B cell (primary cell): ENCODE measurements around the gene LUC7L. TPM values are rescaled to one million over a fixed set of nuclear protein-coding genes. Genes with fewer than 3 reads are reported as not detected.

Experiments
- ATAC-seq: fragments of 200-7000 bp; cut with Tn5 transposase; one replicate; pipeline ENCODE4 v1.10.0; 2021; ENCODE audit warnings: low read depth, mild to moderate bottlenecking, moderate number of reproducible peaks, moderate library complexity
- CTCF ChIA-PET: fragments of 350-600 bp; sonication (Branson Sonifier 250); formaldehyde crosslinking; loops from one replicate; lab custom pipeline; 2021; ENCODE audit warnings: antibody characterized with exemption, inconsistent platforms; lab: Charles Lee
- POLR2A ChIA-PET: fragments of 350-600 bp; sonication (Branson Sonifier 250); formaldehyde crosslinking; loops from one replicate; lab custom pipeline; 2021; ENCODE audit warnings: antibody characterized with exemption; lab: Charles Lee
- DNase-seq: peaks from one replicate; pipeline ENCODE4 v3.0.0; 2013
- H2AFZ ChIP-seq: 2 replicates; pipeline ENCODE4 v1.6.1; 2012; ENCODE audit warnings: mild to moderate bottlenecking, low read depth, low read length; ENCODE audit not compliant: insufficient read depth, poor library complexity, severe bottlenecking
- H3K27ac ChIP-seq, 2 donors: 1 replicate in 1 of 2; 2 replicates in 1 of 2; pipeline ENCODE4 v1.5.1; 2012 to 2013; ENCODE audit warnings: low read length in 2 of 2, mild to moderate bottlenecking in 2 of 2, moderate library complexity in 1 of 2
- H3K27me3 ChIP-seq, 4 experiments: fragments of 200-600 bp in 1 of 4; sonication (generic) in 1 of 4; replicated peaks in 1 of 4; 1 replicate in 2 of 4; 2 replicates in 2 of 4; pipeline versions ENCODE4 v1.6.1 to v1.7.0; 2013 to 2016; ENCODE audit warnings: low read length in 3 of 4, mild to moderate bottlenecking in 2 of 4, mixed read lengths in 1 of 4, moderate library complexity in 1 of 4; ENCODE audit not compliant: insufficient read depth in 4 of 4, control insufficient read depth in 3 of 4; ENCODE audit errors: control extremely low read depth in 1 of 4
- H3K36me3 ChIP-seq, 2 experiments: replicated peaks in 1 of 2; 1 replicate in 1 of 2; 2 replicates in 1 of 2; pipeline versions ENCODE4 v1.6.1 to v1.7.1; 2013; ENCODE audit warnings: low read length in 1 of 2; ENCODE audit not compliant: insufficient read depth in 2 of 2, control insufficient read depth in 1 of 2; ENCODE audit errors: control extremely low read depth in 1 of 2, extremely low read depth in 1 of 2
- H3K4me1 ChIP-seq, 2 donors: fragments of 200-600 bp in 1 of 2; sonication (generic) in 1 of 2; 1 replicate in 1 of 2; 2 replicates in 1 of 2; pipeline versions ENCODE4 v1.5.1 to v1.6.1; 2013 to 2017; ENCODE audit warnings: low read length in 2 of 2; ENCODE audit not compliant: control insufficient read depth in 2 of 2, insufficient read depth in 2 of 2
- H3K4me2 ChIP-seq: replicated peaks from 2 replicates; pipeline ENCODE3; 2012; ENCODE audit warnings: mild to moderate bottlenecking, low read depth, low read length; ENCODE audit not compliant: poor library complexity, severe bottlenecking
- H3K4me3 ChIP-seq, 5 experiments: fragments of 200-600 bp in 1 of 5; sonication (generic) in 1 of 5; 1 replicate in 3 of 5; 2 replicates in 2 of 5; pipeline versions ENCODE4 v1.5.1 to v1.7.0; 2011 to 2016; ENCODE audit warnings: low read length in 4 of 5, mild to moderate bottlenecking in 4 of 5, low read depth in 2 of 5, control low read depth in 1 of 5, moderate library complexity in 1 of 5; ENCODE audit not compliant: insufficient read depth in 1 of 5; ENCODE audit errors: control extremely low read depth in 1 of 5, extremely low read depth in 1 of 5
- H3K79me2 ChIP-seq: fragments of 200-600 bp; sonication (generic); one replicate; pipeline ENCODE4 v1.6.0; 2016; ENCODE audit warnings: low read length; ENCODE audit not compliant: control insufficient read depth, insufficient read depth
- H3K9ac ChIP-seq: fragments of 200-600 bp; sonication (generic); 2 replicates; pipeline ENCODE4 v1.6.1; 2017; ENCODE audit warnings: mild to moderate bottlenecking, low read length, moderate library complexity
- H3K9me3 ChIP-seq, 3 donors: one replicate each; pipeline versions ENCODE4 v1.6.1 to v1.7.1; 2013; ENCODE audit warnings: low read length in 2 of 3; ENCODE audit not compliant: control insufficient read depth in 2 of 3, insufficient read depth in 1 of 3; ENCODE audit errors: control extremely low read depth in 1 of 3
- H4K20me1 ChIP-seq: 2 replicates; pipeline ENCODE4 v1.6.0; 2012; ENCODE audit warnings: mild to moderate bottlenecking, low read length; ENCODE audit not compliant: insufficient read depth, control insufficient read depth, poor library complexity, severe bottlenecking
- H3K27ac Mint-ChIP-seq: one replicate; pipeline ENCODE4 v1.8.0; 2021; ENCODE audit warnings: mixed read lengths
- H3K27me3 Mint-ChIP-seq: one replicate; pipeline ENCODE4 v1.8.0; 2021; ENCODE audit warnings: mixed read lengths
- H3K4me1 Mint-ChIP-seq: one replicate; pipeline ENCODE4 v1.8.0; 2021; ENCODE audit warnings: mixed read lengths
- H3K4me3 Mint-ChIP-seq: one replicate; pipeline ENCODE4 v1.8.0; 2021; ENCODE audit warnings: mixed read lengths
- H3K9me3 Mint-ChIP-seq: one replicate; pipeline ENCODE4 v1.8.0; 2022; ENCODE audit warnings: mixed read lengths; ENCODE audit not compliant: insufficient read depth
- EZH2 ChIP-seq: IDR thresholded peaks from 2 replicates; pipeline ENCODE4 v1.6.1; 2012; ENCODE audit warnings: borderline replicate concordance, low read depth, mild to moderate bottlenecking, moderate library complexity, low read length; ENCODE audit not compliant: insufficient read depth, poor library complexity, severe bottlenecking
- WGBS: methylation state at CpG from one replicate; pipeline ENCODE4 v1.1.5; 2013; ENCODE audit warnings: missing lambda C conversion rate; ENCODE audit not compliant: insufficient coverage; 5-methylcytosine and 5-hydroxymethylcytosine counted together
- intact Hi-C: fragments of 100-400 bp; cut with micrococcal nuclease; formaldehyde crosslinking; loops from one replicate; pipeline ENCODE4 v1.10.0; 2022
- polyA plus RNA-seq: library from polyadenylated mRNA; depleted of rRNA; stranded (reverse); fragments of >200 nt; gene quantifications from 2 replicates; pipeline ENCODE4 v1.2.3, GENCODE V29; 2012
- total RNA-seq, 2 donors: library from RNA; stranded (reverse); fragments of 120-200 nt in 1 of 2; gene quantifications; 1 replicate in 1 of 2; 2 replicates in 1 of 2; pipeline versions ENCODE4 v1.2.3 to v1.2.4, GENCODE V29; 2013 to 2022
- TF ChIP-seq, protein P1 (sequence below): fragments of 200-600 bp; IDR thresholded peaks from one replicate; pipeline ENCODE4 v1.8.0; 2022; ENCODE audit warnings: antibody characterized with exemption, mild to moderate bottlenecking

LUC7L gene
- total and polyA plus RNA-seq, 2 donors (not counting 1 experiment from before 2014, with no cell fraction given) = 148 to 181 TPM

DNA sequence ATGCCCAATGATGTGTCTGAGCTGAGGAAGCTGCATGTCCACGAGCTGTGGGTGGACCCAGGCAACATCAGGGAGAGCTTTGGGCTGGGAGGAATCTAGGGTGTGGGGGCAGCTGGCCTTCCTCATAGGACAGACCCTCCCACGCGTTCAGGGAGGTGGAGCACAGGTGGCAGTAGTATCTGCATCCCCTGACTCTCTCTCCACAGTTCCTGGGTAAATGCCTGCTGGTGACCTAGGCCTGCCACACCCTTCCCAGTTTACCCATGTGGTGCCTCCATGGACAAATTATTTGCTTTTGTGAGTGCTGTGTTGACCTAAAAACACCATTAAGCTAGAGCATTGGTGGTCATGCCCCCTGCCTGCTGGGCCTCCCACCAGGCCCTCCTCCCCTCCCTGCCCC is 60.2 kb downstream of the LUC7L start:
- no peaks in the 10 kb centered on the region for H4K20me1 ChIP-seq
- TF ChIP-seq, protein P1, sequence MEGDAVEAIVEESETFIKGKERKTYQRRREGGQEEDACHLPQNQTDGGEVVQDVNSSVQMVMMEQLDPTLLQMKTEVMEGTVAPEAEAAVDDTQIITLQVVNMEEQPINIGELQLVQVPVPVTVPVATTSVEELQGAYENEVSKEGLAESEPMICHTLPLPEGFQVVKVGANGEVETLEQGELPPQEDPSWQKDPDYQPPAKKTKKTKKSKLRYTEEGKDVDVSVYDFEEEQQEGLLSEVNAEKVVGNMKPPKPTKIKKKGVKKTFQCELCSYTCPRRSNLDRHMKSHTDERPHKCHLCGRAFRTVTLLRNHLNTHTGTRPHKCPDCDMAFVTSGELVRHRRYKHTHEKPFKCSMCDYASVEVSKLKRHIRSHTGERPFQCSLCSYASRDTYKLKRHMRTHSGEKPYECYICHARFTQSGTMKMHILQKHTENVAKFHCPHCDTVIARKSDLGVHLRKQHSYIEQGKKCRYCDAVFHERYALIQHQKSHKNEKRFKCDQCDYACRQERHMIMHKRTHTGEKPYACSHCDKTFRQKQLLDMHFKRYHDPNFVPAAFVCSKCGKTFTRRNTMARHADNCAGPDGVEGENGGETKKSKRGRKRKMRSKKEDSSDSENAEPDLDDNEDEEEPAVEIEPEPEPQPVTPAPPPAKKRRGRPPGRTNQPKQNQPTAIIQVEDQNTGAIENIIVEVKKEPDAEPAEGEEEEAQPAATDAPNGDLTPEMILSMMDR = no peak
- DNase-seq (no peak), ATAC-seq (no peak)
- H3K79me2 ChIP-seq = no peaks in the 10 kb centered on the region
- no peak overlapping the region for H2AFZ ChIP-seq
- Mint-ChIP-seq H3K9me3 (no peaks in the 10 kb centered on the region), H3K27me3 (peaks cover 42% of the 10 kb centered on the region), H3K4me1 (peaks cover 24% of the 10 kb centered on the region), H3K4me3 (no peak overlapping the region), H3K27ac (no peak overlapping the region)
- CTCF ChIA-PET = interaction anchor here (1.8 kb wide), 1 partner anchor 13 kb away, joined by 5 read pairs; no protein-coding TSS in a partner anchor
- WGBS = 55% methylated on average over 1 of the region's 3 CpGs
- peaks cover 0 to 13% (median 0%) of the 10 kb centered on the region in 3 donors for H3K9me3 ChIP-seq
- no peak overlapping the region for H3K4me2 ChIP-seq
- no peak overlapping the region for H3K27ac ChIP-seq
- peaks cover 18 to 23% of the 10 kb centered on the region in 2 donors for H3K4me1 ChIP-seq
- H3K36me3 ChIP-seq = no peaks in the 10 kb centered on the region
- H3K9ac ChIP-seq = no peak overlapping the region
- POLR2A ChIA-PET = no interaction called here
- intact Hi-C loops = no loop called here
- no peak overlapping the region for H3K4me3 ChIP-seq
- H3K27me3 ChIP-seq = peaks cover 0 to 58% (median 21%) of the 10 kb centered on the region in 4 experiments

GRCh38 chr16:168424-168823 is 60.8 kb downstream of the LUC7L start:
- no peak for TF ChIP-seq EZH2
- no peak overlapping the region for H3K27ac ChIP-seq
- no peaks in the 10 kb centered on the region for H3K36me3 ChIP-seq
- Mint-ChIP-seq H3K4me3 (no peak overlapping the region), H3K9me3 (no peaks in the 10 kb centered on the region), H3K27me3 (peaks cover 42% of the 10 kb centered on the region), H3K27ac (no peak overlapping the region), H3K4me1 (peaks cover 20% of the 10 kb centered on the region)
- peaks cover 0 to 13% (median 0%) of the 10 kb centered on the region in 3 donors for H3K9me3 ChIP-seq
- ATAC-seq (no peak), DNase-seq (no peak)
- H3K79me2 ChIP-seq = no peaks in the 10 kb centered on the region
- ChIA-PET POLR2A (no interaction called here), CTCF (interaction anchor here (1.8 kb wide), 1 partner anchor 14 kb away, joined by 5 read pairs; no protein-coding TSS in a partner anchor)
- H3K4me3 ChIP-seq = no peak overlapping the region
- H4K20me1 ChIP-seq = no peaks in the 10 kb centered on the region
- H3K4me1 ChIP-seq = peaks cover 18 to 23% of the 10 kb centered on the region in 2 donors
- intact Hi-C loops = no loop called here
- 75% methylated on average over 6 of the region's 6 CpGs for WGBS
- H2AFZ ChIP-seq = no peak overlapping the region
- H3K4me2 ChIP-seq = no peak overlapping the region
- H3K9ac ChIP-seq = no peak overlapping the region
- H3K27me3 ChIP-seq = peaks cover 0 to 57% (median 21%) of the 10 kb centered on the region in 4 experiments
